ENCODE measurements around the gene LMO4. TPM values are rescaled to one million over a fixed set of nuclear protein-coding genes. Genes with fewer than 3 reads are reported as not detected.

The LMO4 gene
- 90.9 and 125 TPM in 2 replicates for total RNA-seq

GRCh38 chr1:87328272-87329050 lies at the start of gene LMO4:
LMO4 (plus strand) TSS chr1:87328880; CDS start chr1:87332016, 3,136 bp downstream.

